H1 (cell line): ENCODE measurements around the gene PRR35. TPM values are rescaled to one million over a fixed set of nuclear protein-coding genes. Genes with fewer than 3 reads are reported as not detected.

ENCODE experiments used
- ASH2L ChIP-seq: fragments of 200-600, 300-600 bp; sonication (generic); IDR thresholded peaks from one replicate; pipeline ENCODE4 v1.7.1; 2017; ENCODE audit warnings: low read length
- BACH1 ChIP-seq: IDR thresholded peaks from 2 replicates; pipeline ENCODE4 v1.6.1; 2012; ENCODE audit warnings: low read length, improper control_type of control experiment
- CBX8 ChIP-seq: fragments of 300-800, 300-1000 bp; sonication (generic); IDR thresholded peaks from 2 replicates; pipeline ENCODE4 v1.7.1; 2016; ENCODE audit warnings: low read depth, low read length, borderline replicate concordance
- CREB1 ChIP-seq: IDR thresholded peaks from 2 replicates; pipeline ENCODE4 v1.6.1; 2012; ENCODE audit warnings: inconsistent platforms
- EP300 ChIP-seq, 2 experiments: IDR thresholded peaks; 1 replicate in 1 of 2; 2 replicates in 1 of 2; pipeline ENCODE4 v1.6.1; 2011 to 2012; ENCODE audit warnings: low read depth in 2 of 2, low read length in 2 of 2, mild to moderate bottlenecking in 2 of 2, borderline replicate concordance in 1 of 2, inconsistent platforms in 1 of 2, moderate library complexity in 1 of 2
- FOSL1 ChIP-seq: IDR thresholded peaks from 2 replicates; pipeline ENCODE4 v1.6.1; 2011; ENCODE audit warnings: mild to moderate bottlenecking, low read depth, low read length, moderate library complexity; ENCODE audit not compliant: insufficient read depth
- HDAC2 ChIP-seq, 2 experiments: fragments of 300-600 bp in 1 of 2; sonication (generic) in 1 of 2; IDR thresholded peaks; 2 replicates each; pipeline ENCODE4 v1.6.1; 2011 to 2012; ENCODE audit warnings: low read depth in 2 of 2, low read length in 2 of 2, mild to moderate bottlenecking in 2 of 2, moderate library complexity in 2 of 2, borderline replicate concordance in 1 of 2, inconsistent platforms in 1 of 2
- HDAC6 ChIP-seq: IDR thresholded peaks from one replicate; pipeline ENCODE4 v1.7.1; 2012; ENCODE audit warnings: low read depth, mild to moderate bottlenecking, inconsistent platforms, low read length, moderate library complexity
- JUND ChIP-seq: IDR thresholded peaks from 2 replicates; pipeline ENCODE4 v1.6.1; 2011; ENCODE audit warnings: mild to moderate bottlenecking, improper control_type of control experiment, low read length
- KDM4A ChIP-seq: IDR thresholded peaks from one replicate; pipeline ENCODE4 v1.7.1; 2012; ENCODE audit warnings: low read depth, mild to moderate bottlenecking, moderate library complexity, low read length, inconsistent platforms; ENCODE audit not compliant: severe bottlenecking
- NRF1 ChIP-seq: IDR thresholded peaks from 2 replicates; pipeline ENCODE4 v1.6.1; 2011; ENCODE audit warnings: mild to moderate bottlenecking, low read depth, low read length, improper control_type of control experiment
- RAD21 ChIP-seq, 2 experiments: IDR thresholded peaks in 1 of 2; conservative IDR thresholded peaks in 1 of 2; 2 replicates each; pipeline ENCODE4 v1.6.1; 2011; ENCODE audit warnings: low read depth in 2 of 2, low read length in 2 of 2, improper control_type of control experiment in 1 of 2, inconsistent platforms in 1 of 2, mild to moderate bottlenecking in 1 of 2, moderate library complexity in 1 of 2
- SIRT6 ChIP-seq: IDR thresholded peaks from one replicate; pipeline ENCODE4 v1.7.1; 2012; ENCODE audit warnings: low read length, inconsistent platforms
- SP2 ChIP-seq: IDR thresholded peaks from 2 replicates; pipeline ENCODE4 v1.6.1; 2012; ENCODE audit warnings: mild to moderate bottlenecking, low read length, inconsistent platforms
- SP4 ChIP-seq: IDR thresholded peaks from 2 replicates; pipeline ENCODE4 v1.6.1; 2012; ENCODE audit warnings: low read length, inconsistent platforms
- TAF1 ChIP-seq: IDR thresholded peaks from 2 replicates; pipeline ENCODE4 v1.6.1; 2011; ENCODE audit warnings: mild to moderate bottlenecking, low read depth, low read length
- TBP ChIP-seq: IDR thresholded peaks from 2 replicates; pipeline ENCODE4 v1.6.1; 2011; ENCODE audit warnings: low read depth, low read length, improper control_type of control experiment
- ZNF274 ChIP-seq: IDR thresholded peaks from 2 replicates; pipeline ENCODE4 v1.7.0; 2012; ENCODE audit warnings: low read length, borderline replicate concordance; ENCODE audit errors: extremely low read depth
- polyA plus RNA-seq, 7 experiments: library from polyadenylated mRNA; depleted of rRNA in 3 of 7; stranded (reverse) in 5 of 7; unstranded in 2 of 7; fragments of >200 nt in 5 of 7; fragments of 200-250 nt in 2 of 7; gene quantifications; 1 replicate in 5 of 7; 2 replicates in 1 of 7; 4 replicates in 1 of 7; pipeline versions ENCODE4 v1.2.1 to v1.2.3, GENCODE V29; 2011 to 2013; ENCODE audit warnings: missing spikeins in 2 of 7, mixed read lengths in 2 of 7
- total RNA-seq: library from RNA; stranded (reverse); fragmentation: NEBNext Ultra II Directional; extraction: Animal tissue kit (Norgen Biotek cat#: 25700); gene quantifications from 2 replicates; pipeline ENCODE4 v1.2.1, GENCODE V29; 2021
- TF ChIP-seq, protein P1 (sequence below): IDR thresholded peaks from 2 replicates; pipeline ENCODE4 v1.6.1; 2012; ENCODE audit warnings: inconsistent platforms
- TF ChIP-seq, protein P2 (sequence below), 3 experiments: IDR thresholded peaks; 1 replicate in 2 of 3; 2 replicates in 1 of 3; pipeline versions ENCODE4 v1.5.1 to v1.6.1; 2011; ENCODE audit warnings: low read length in 3 of 3, mild to moderate bottlenecking in 3 of 3, inconsistent platforms in 2 of 3, low read depth in 1 of 3, moderate library complexity in 1 of 3; ENCODE audit not compliant: insufficient read depth in 1 of 3; ENCODE audit errors: control extremely low read depth in 1 of 3

PRR35 gene
- total and polyA plus RNA-seq, 2 of the 8 experiments (the other 6 are each of a cell fraction or from before 2014, with no cell fraction given) = 0.38 to 0.50 TPM

DNA sequence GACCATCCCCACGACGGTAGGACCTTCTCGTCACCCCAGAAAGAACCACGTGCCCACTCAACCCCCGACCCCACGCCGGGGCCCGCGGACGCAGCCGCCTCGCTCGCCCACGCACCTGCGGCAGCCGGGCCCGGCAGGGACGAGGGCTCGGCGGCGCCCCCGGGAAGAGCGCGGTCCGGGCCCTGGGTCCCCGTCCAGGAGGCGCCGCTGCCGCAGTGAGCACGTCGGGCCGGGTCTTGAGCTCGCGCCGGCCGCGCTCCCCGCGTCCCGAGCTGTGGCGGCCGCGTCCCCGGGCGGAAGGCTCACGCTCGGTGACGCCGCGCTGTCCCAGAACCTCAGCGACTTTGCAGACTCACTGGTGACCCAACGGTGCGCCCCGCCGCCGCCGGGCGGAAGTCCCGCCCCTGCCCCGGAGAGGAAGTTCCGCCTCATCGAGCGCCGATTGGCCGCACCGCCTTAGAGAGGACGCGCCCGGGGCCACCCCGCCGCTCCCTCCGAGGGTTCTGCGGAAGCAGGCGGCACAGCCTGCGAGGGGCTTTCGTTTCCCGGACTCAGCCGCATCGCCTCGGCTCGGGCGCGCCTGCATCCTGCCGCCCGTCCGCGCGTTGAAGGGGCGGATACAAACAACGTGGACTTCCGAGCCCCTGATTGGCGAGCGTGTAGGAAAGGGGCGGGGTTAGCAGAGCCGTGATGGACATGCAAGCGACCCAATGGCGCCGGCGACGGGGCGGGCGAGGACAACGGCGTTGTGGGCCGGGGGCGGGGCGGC, 28.9 kb downstream of the PRR35 start (continued):
- peak; percentile 60; the same call in 1 of the 2 replicates for TF ChIP-seq TBP
- TF ChIP-seq RAD21 (IDR thresholded peaks at IDR 0.05 in 1 of 2, conservative IDR thresholded peaks at IDR 0.05 in 1 of 2; ENCODE audit: low read depth in 2 of 2, low read length in 2 of 2) = no peak
- peak; percentile 37 for TF ChIP-seq ASH2L
- no peak for TF ChIP-seq JUND
- TF ChIP-seq HDAC2 (IDR thresholded peaks at IDR 0.05; ENCODE audit: borderline replicate concordance in 1 of 2, low read depth in 2 of 2, low read length in 2 of 2) = no peak
- TF ChIP-seq, protein P1, sequence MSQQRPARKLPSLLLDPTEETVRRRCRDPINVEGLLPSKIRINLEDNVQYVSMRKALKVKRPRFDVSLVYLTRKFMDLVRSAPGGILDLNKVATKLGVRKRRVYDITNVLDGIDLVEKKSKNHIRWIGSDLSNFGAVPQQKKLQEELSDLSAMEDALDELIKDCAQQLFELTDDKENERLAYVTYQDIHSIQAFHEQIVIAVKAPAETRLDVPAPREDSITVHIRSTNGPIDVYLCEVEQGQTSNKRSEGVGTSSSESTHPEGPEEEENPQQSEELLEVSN = no peak
- TF ChIP-seq FOSL1 = no peak
- peak; percentile 73 for TF ChIP-seq KDM4A
- TF ChIP-seq NRF1 = no peak
- TF ChIP-seq BACH1 = no peak; the same call in 1 of the 2 replicates
- no peak for TF ChIP-seq SIRT6
- TF ChIP-seq CREB1 = no peak
- TF ChIP-seq, protein P2, sequence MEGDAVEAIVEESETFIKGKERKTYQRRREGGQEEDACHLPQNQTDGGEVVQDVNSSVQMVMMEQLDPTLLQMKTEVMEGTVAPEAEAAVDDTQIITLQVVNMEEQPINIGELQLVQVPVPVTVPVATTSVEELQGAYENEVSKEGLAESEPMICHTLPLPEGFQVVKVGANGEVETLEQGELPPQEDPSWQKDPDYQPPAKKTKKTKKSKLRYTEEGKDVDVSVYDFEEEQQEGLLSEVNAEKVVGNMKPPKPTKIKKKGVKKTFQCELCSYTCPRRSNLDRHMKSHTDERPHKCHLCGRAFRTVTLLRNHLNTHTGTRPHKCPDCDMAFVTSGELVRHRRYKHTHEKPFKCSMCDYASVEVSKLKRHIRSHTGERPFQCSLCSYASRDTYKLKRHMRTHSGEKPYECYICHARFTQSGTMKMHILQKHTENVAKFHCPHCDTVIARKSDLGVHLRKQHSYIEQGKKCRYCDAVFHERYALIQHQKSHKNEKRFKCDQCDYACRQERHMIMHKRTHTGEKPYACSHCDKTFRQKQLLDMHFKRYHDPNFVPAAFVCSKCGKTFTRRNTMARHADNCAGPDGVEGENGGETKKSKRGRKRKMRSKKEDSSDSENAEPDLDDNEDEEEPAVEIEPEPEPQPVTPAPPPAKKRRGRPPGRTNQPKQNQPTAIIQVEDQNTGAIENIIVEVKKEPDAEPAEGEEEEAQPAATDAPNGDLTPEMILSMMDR (IDR thresholded peaks at IDR 0.05; ENCODE audit: control extremely low read depth in 1 of 3, insufficient read depth in 1 of 3, low read depth in 1 of 3, low read length in 3 of 3) = no peak
- peak; percentile 75 for TF ChIP-seq TAF1
- peak; percentile 74; the same call in 1 of the 2 replicates for TF ChIP-seq SP4
- no peak for TF ChIP-seq CBX8
- TF ChIP-seq SP2 = peak; percentile 51
- TF ChIP-seq ZNF274 = no peak
- no peak for TF ChIP-seq EP300 (IDR thresholded peaks at IDR 0.05; ENCODE audit: borderline replicate concordance in 1 of 2, low read depth in 2 of 2, low read length in 2 of 2)
- TF ChIP-seq HDAC6 = no peak
- TF ChIP-seq, all 59 proteins: peak for 11
